ENCODE measurements around the gene FUS. TPM values are rescaled to one million over a fixed set of nuclear protein-coding genes. Genes with fewer than 3 reads are reported as not detected.

The FUS gene
- total RNA-seq (569 and 574 TPM in 2 replicates), polyA plus RNA-seq (191 and 307 TPM in 2 replicates), polyA minus RNA-seq (195 and 220 TPM in 2 replicates), Bru-seq, nascent RNA (percentile 99 among the genes with signal in this experiment), BruChase-seq, experiment 1, labeled RNA remaining after a 6-hour chase (percentile 99 among the genes with signal in this experiment), BruChase-seq, experiment 2, labeled RNA remaining after a 2-hour chase (percentile 100 among the genes with signal in this experiment)
- 193 and 242 TPM in 2 replicates for polyA plus RNA-seq (2011; cell fraction: cytosol; rRNA removed)
- 579 and 698 TPM in 2 replicates for polyA plus RNA-seq (2011; cell fraction: nucleus; rRNA removed)
- 402 and 617 TPM in 2 replicates for polyA plus RNA-seq (2012)
- polyA minus RNA-seq (2011; cell fraction: cytosol; rRNA and poly(A)+ RNA removed) = 154 TPM
- polyA minus RNA-seq (2011; cell fraction: nucleus; rRNA and poly(A)+ RNA removed) = 256 and 313 TPM in 2 replicates
- long read RNA-seq, full-length matches to known transcripts = 25 of 822 reads
- long read RNA-seq, partial matches to known transcripts = 781 of 822 reads
- long read RNA-seq, other reads (novel, unspliced or antisense) = 16 of 822 reads

DNA sequence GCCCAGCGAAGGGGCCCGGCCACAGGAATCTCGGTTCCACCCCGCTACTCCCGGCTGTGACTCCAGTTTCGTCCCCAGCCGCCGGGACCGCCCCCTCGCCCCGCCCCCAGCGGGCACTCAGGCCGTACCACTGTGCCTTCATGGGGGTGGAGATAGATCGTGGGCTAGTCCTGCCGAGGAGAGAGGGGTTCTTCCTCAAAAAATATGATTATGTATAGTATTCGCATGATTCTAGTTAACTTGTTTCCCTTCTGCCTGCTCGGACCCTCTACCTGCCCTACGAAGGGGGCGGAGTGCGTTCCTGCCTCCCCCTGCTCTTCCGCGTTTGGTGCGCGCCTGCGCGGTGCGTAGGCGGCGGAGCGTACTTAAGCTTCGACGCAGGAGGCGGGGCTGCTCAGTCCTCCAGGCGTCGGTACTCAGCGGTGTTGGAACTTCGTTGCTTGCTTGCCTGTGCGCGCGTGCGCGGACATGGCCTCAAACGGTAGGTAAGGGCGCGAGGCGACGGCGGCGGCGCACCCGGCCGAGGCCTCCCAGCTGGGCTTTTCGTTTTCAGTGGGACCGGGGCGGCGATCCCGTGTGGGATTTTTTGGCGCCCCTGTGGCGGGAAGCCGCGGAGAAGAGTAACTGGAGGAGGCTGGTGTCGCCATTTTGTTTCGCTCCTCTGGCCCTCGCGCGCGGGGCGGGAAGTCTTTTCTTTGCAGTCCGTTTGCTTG, at the start of gene FUS:
FUS (plus strand) TSS at position 393 of the 713 bp plus-strand sequence; CDS start at position 469, 76 bp downstream.
- TF ChIP-seq, protein P1, sequence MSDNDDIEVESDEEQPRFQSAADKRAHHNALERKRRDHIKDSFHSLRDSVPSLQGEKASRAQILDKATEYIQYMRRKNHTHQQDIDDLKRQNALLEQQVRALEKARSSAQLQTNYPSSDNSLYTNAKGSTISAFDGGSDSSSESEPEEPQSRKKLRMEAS (IDR thresholded peaks at IDR 0.05; ENCODE audit: insufficient read depth, insufficient read length) = peak; percentile 8
- no peak for TF ChIP-seq JUN (IDR thresholded peaks at IDR 0.05; ENCODE audit: borderline replicate concordance, insufficient read depth, insufficient read length, low read depth)
- TF ChIP-seq FOS (IDR thresholded peaks at IDR 0.05; ENCODE audit: borderline replicate concordance, insufficient read depth, low read length) = no peak
- TF ChIP-seq, protein P2, sequence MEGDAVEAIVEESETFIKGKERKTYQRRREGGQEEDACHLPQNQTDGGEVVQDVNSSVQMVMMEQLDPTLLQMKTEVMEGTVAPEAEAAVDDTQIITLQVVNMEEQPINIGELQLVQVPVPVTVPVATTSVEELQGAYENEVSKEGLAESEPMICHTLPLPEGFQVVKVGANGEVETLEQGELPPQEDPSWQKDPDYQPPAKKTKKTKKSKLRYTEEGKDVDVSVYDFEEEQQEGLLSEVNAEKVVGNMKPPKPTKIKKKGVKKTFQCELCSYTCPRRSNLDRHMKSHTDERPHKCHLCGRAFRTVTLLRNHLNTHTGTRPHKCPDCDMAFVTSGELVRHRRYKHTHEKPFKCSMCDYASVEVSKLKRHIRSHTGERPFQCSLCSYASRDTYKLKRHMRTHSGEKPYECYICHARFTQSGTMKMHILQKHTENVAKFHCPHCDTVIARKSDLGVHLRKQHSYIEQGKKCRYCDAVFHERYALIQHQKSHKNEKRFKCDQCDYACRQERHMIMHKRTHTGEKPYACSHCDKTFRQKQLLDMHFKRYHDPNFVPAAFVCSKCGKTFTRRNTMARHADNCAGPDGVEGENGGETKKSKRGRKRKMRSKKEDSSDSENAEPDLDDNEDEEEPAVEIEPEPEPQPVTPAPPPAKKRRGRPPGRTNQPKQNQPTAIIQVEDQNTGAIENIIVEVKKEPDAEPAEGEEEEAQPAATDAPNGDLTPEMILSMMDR (IDR thresholded peaks at IDR 0.05; ENCODE audit: extremely low read depth in 1 of 2, insufficient read depth in 1 of 2, low read depth in 1 of 2, low read length in 2 of 2) = no peak
- peak; percentile 100 for TF ChIP-seq POLR2AphosphoS5 (IDR thresholded peaks at IDR 0.05; ENCODE audit: insufficient read depth, low read depth, low read length)
- peak; percentile 100 for TF ChIP-seq POLR2A (IDR thresholded peaks at IDR 0.05; ENCODE audit: low read depth, low read length)
- TF ChIP-seq GATA2 (IDR thresholded peaks at IDR 0.05; ENCODE audit: insufficient read depth, insufficient read length, low read depth, low read length) = no peak
- TF ChIP-seq EZH2 (IDR thresholded peaks at IDR 0.05; ENCODE audit: borderline replicate concordance, low read depth, low read length, severe bottlenecking) = no peak
- Histone ChIP-seq H3K4me1 (ENCODE audit: control insufficient read depth, extremely low read depth, insufficient read depth, low read length) (peaks cover 22% of the 10 kb centered on the region), H3K9me1 (replicated peaks; ENCODE audit: control insufficient read depth, extremely low read depth, insufficient read depth, low read length) (no peaks in the 10 kb centered on the region), H3K79me2 (ENCODE audit: control insufficient read depth, insufficient read depth, low read length) (peaks cover 47% of the 10 kb centered on the region), H3K36me3 (ENCODE audit: control insufficient read depth in 2 of 2, extremely low read depth in 1 of 2, insufficient read depth in 2 of 2, low read length in 2 of 2) (peaks cover 13 to 18% of the 10 kb centered on the region in 2 experiments), H4K20me1 (replicated peaks; ENCODE audit: control insufficient read depth, extremely low read depth, insufficient read depth, low read length) (peaks cover 15% of the 10 kb centered on the region), H3K27ac (ENCODE audit: insufficient read depth, low read depth, low read length) (peak within 1 kb of the TSS; percentile 91), H3K4me3 (replicated peaks in 1 of 3; ENCODE audit: insufficient read depth in 1 of 3, low read depth in 1 of 3, low read length in 3 of 3) (peak within 1 kb of the TSS; percentile 77 to 100 (median 95)), H3K4me2 (ENCODE audit: insufficient read depth, low read length) (peak within 1 kb of the TSS; percentile 99), H3K9ac (replicated peaks; ENCODE audit: extremely low read depth, insufficient read depth, low read length) (peak within 1 kb of the TSS; percentile 93), H2AFZ (ENCODE audit: low read depth, low read length) (peak within 1 kb of the TSS; percentile 81), H3K9me3 (replicated peaks; ENCODE audit: control insufficient read depth, insufficient read depth, low read length) (no peaks in the 10 kb centered on the region), H3K27me3 (ENCODE audit: control insufficient read depth in 2 of 2, insufficient read depth in 2 of 2, low read length in 2 of 2) (no peaks in the 10 kb centered on the region)
- dilution Hi-C loops (cut with MboI; ENCODE audit: extremely low pct_ligation_motif_present, low sequenced_read_pairs) (no loop called here), intact Hi-C loops (cut with micrococcal nuclease) (loop anchor here (1.0 to 5.0 kb wide), 8 partner anchors 38 to 688 kb away; partner anchors contain the start of genes ARMC5, BCKDK, KAT8 and ZNF646)
- POLR2A ChIA-PET = interaction anchor here (0.6 to 2.2 kb wide), 23 partner anchors 10 to 432 kb away, joined by 3 to 37 read pairs (median 4); partner anchors contain the start of genes COX6A2, HSD3B7, KAT8 and PYCARD
- CTCF ChIA-PET = interaction anchor here (0.6 to 1.7 kb wide), 6 partner anchors 23 to 281 kb away, joined by 3 to 20 read pairs (median 4); partner anchors contain the start of gene ZNF843
- no TSS peak for BruUV-seq (replicated peaks)
- DNase-seq (ENCODE audit: low read depth, low spot score) (peak; percentile 90), FAIRE-seq (peak; percentile 88)
